GM15510 (cell line): ENCODE measurements around the gene TXNDC8.

Source experiments
- POLR2A ChIP-seq: IDR thresholded peaks from 3 replicates; pipeline ENCODE4 v1.6.1; 2011; ENCODE audit warnings: borderline replicate concordance; ENCODE audit not compliant: insufficient read length; ENCODE audit errors: extremely low read depth

Gene TXNDC8

GRCh38 chr9:110337727-110338126, at the start of gene TXNDC8:
Gene TXNDC8 (minus strand): TSS chr9:110337863.
- no peak for TF ChIP-seq POLR2A

GRCh38 chr9:110383491-110383890, 45.8 kb upstream of the TXNDC8 start:
- no peak for TF ChIP-seq POLR2A

- TF ChIP-seq POLR2A, result no peak
Measured at GRCh38 chr9:110382731-110383130, 45.1 kb upstream of the TXNDC8 start.

- TF ChIP-seq POLR2A, result no peak
Measured at GRCh38 chr9:110371411-110372007, 33.8 kb upstream of the TXNDC8 start.

- TF ChIP-seq POLR2A, result no peak
Measured at GRCh38 chr9:110370315-110370714, 32.7 kb upstream of the TXNDC8 start.

- TF ChIP-seq POLR2A, result no peak
Measured at GRCh38 chr9:110364451-110364850, 26.8 kb upstream of the TXNDC8 start.

GRCh38 chr9:110357505-110357904, 19.8 kb upstream of the TXNDC8 start:
- no peak for TF ChIP-seq POLR2A

- no peak for TF ChIP-seq POLR2A
Measured at GRCh38 chr9:110356639-110357395, 19.2 kb upstream of the TXNDC8 start.

GRCh38 chr9:110355911-110356310, 18.2 kb upstream of the TXNDC8 start:
- TF ChIP-seq POLR2A, result no peak

GRCh38 chr9:110351009-110351467, 13.4 kb upstream of the TXNDC8 start:
- TF ChIP-seq POLR2A, result no peak

GRCh38 chr9:110346325-110346724, 8.7 kb upstream of the TXNDC8 start:
- TF ChIP-seq POLR2A, result no peak

- TF ChIP-seq POLR2A, result no peak
Measured at GRCh38 chr9:110344821-110345220, 7.2 kb upstream of the TXNDC8 start.

GRCh38 chr9:110343551-110343950, 5.9 kb upstream of the TXNDC8 start:
- no peak for TF ChIP-seq POLR2A

GRCh38 chr9:110340306-110340705, 2.6 kb upstream of the TXNDC8 start:
- TF ChIP-seq POLR2A, result no peak

GRCh38 chr9:110338143-110338542, 480 bp upstream of the TXNDC8 start:
- TF ChIP-seq POLR2A, result no peak

- no peak for TF ChIP-seq POLR2A
Measured at GRCh38 chr9:110336363-110336762, 1.3 kb downstream of the TXNDC8 start.

- no peak for TF ChIP-seq POLR2A
Measured at GRCh38 chr9:110334871-110335270, 2.8 kb downstream of the TXNDC8 start.

GRCh38 chr9:110334183-110334582, 3.5 kb downstream of the TXNDC8 start:
- no peak for TF ChIP-seq POLR2A
